Parathyroid adenoma (tissue), 2 donors: Measurements from ENCODE around the gene SOAT1.
"Not testable (repeated sequence)": the region's sequence is repeated elsewhere in the genome, so short reads cannot be mapped to it uniquely, and the experiment has no call there.

Experiments used
- H2AFZ ChIP-seq: fragments of 300-600 bp; sonication (generic); one replicate; pipeline ENCODE4 v1.7.0; 2017; ENCODE audit warnings: antibody characterized with exemption, mild to moderate bottlenecking
- H3K27ac ChIP-seq: fragments of 300-600 bp; sonication (generic); one replicate; pipeline ENCODE4 v1.7.0; 2017
- H3K27me3 ChIP-seq: fragments of 300-600 bp; sonication (generic); one replicate; pipeline ENCODE4 v1.7.0; 2017; ENCODE audit warnings: low read length; ENCODE audit not compliant: control insufficient read depth, insufficient read depth
- H3K36me3 ChIP-seq: fragments of 300-600 bp; sonication (generic); one replicate; pipeline ENCODE4 v1.7.0; 2017; ENCODE audit warnings: low read length; ENCODE audit not compliant: control insufficient read depth, insufficient read depth
- H3K4me1 ChIP-seq: fragments of 300-600 bp; sonication (generic); one replicate; pipeline ENCODE4 v1.7.0; 2017; ENCODE audit warnings: control low read depth
- H3K4me2 ChIP-seq: fragments of 300-600 bp; sonication (generic); one replicate; pipeline ENCODE4 v1.7.0; 2017; ENCODE audit warnings: low read length
- H3K4me3 ChIP-seq: fragments of 300-600 bp; sonication (generic); one replicate; pipeline ENCODE4 v1.7.0; 2017; ENCODE audit warnings: low read depth, low read length
- H3K79me2 ChIP-seq: fragments of 300-600 bp; sonication (generic); one replicate; pipeline ENCODE4 v1.7.0; 2017; ENCODE audit warnings: control low read depth
- H3K9ac ChIP-seq: fragments of 300-600 bp; sonication (generic); one replicate; pipeline ENCODE4 v1.7.0; 2017; ENCODE audit warnings: mild to moderate bottlenecking
- H3K9me3 ChIP-seq: fragments of 300-600 bp; sonication (generic); one replicate; pipeline ENCODE4 v1.7.0; 2017; ENCODE audit warnings: low read length; ENCODE audit not compliant: control insufficient read depth
- CTCF ChIP-seq: fragments of 300-600 bp; sonication (generic); IDR thresholded peaks from one replicate; pipeline ENCODE4 v1.7.0; 2017; ENCODE audit warnings: antibody characterized with exemption, mild to moderate bottlenecking
- donor health status: primary hyperparathyroidism.

Gene SOAT1

GRCh38 chr1:179376223-179376622 is 82.6 kb downstream of the SOAT1 start:
- Histone ChIP-seq H3K4me1 (no peaks in the 10 kb centered on the region), H3K27me3 (no peaks in the 10 kb centered on the region), H3K36me3 (no peaks in the 10 kb centered on the region), H3K79me2 (no peaks in the 10 kb centered on the region), H3K4me2 (no peak overlapping the region), H2AFZ (no peak overlapping the region), H3K4me3 (no peak overlapping the region), H3K9ac (no peak overlapping the region), H3K27ac (no peak overlapping the region), H3K9me3 (no peaks in the 10 kb centered on the region)
- no peak for TF ChIP-seq CTCF

GRCh38 chr1:179380299-179380698 is 86.7 kb downstream of the SOAT1 start:
- Histone ChIP-seq H3K36me3 (no peaks in the 10 kb centered on the region), H3K4me1 (no peaks in the 10 kb centered on the region), H3K9ac (no peak overlapping the region), H3K79me2 (no peaks in the 10 kb centered on the region), H3K9me3 (no peaks in the 10 kb centered on the region), H2AFZ (no peak overlapping the region), H3K27ac (no peak overlapping the region), H3K4me2 (no peak overlapping the region), H3K4me3 (no peak overlapping the region), H3K27me3 (no peaks in the 10 kb centered on the region)
- TF ChIP-seq CTCF: no peak

- Histone ChIP-seq H3K4me3 (no peak overlapping the region), H3K27me3 (no peaks in the 10 kb centered on the region), H3K36me3 (no peaks in the 10 kb centered on the region), H3K27ac (no peak overlapping the region), H3K9ac (no peak overlapping the region), H3K79me2 (no peaks in the 10 kb centered on the region), H2AFZ (no peak overlapping the region), H3K9me3 (no peaks in the 10 kb centered on the region), H3K4me2 (no peak overlapping the region), H3K4me1 (no peaks in the 10 kb centered on the region)
- no peak for TF ChIP-seq CTCF
Observed at GRCh38 chr1:179384027-179384426, 90.4 kb downstream of the SOAT1 start.

- no peak overlapping the region for H3K9ac ChIP-seq
- H3K36me3 ChIP-seq: no peaks in the 10 kb centered on the region
- H2AFZ ChIP-seq: no peak overlapping the region
- no peak overlapping the region for H3K27ac ChIP-seq
- no peaks in the 10 kb centered on the region for H3K79me2 ChIP-seq
- H3K4me1 ChIP-seq: no peaks in the 10 kb centered on the region
- no peak for TF ChIP-seq CTCF
- no peaks in the 10 kb centered on the region for H3K9me3 ChIP-seq
- H3K4me2 ChIP-seq: no peak overlapping the region
- no peak overlapping the region for H3K4me3 ChIP-seq
- H3K27me3 ChIP-seq: no peaks in the 10 kb centered on the region
Observed at GRCh38 chr1:179385510-179385909, 91.9 kb downstream of the SOAT1 start.

GRCh38 chr1:179393721-179394120 is 100.1 kb downstream of the SOAT1 start:
- no peak for TF ChIP-seq CTCF
- H3K27me3 ChIP-seq: no peaks in the 10 kb centered on the region
- no peak overlapping the region for H3K4me3 ChIP-seq
- H3K36me3 ChIP-seq: no peaks in the 10 kb centered on the region
- no peak overlapping the region for H3K27ac ChIP-seq
- H3K9me3 ChIP-seq: no peaks in the 10 kb centered on the region
- H3K79me2 ChIP-seq: no peaks in the 10 kb centered on the region
- H3K4me1 ChIP-seq: no peaks in the 10 kb centered on the region
- H2AFZ ChIP-seq: no peak overlapping the region
- no peak overlapping the region for H3K4me2 ChIP-seq
- H3K9ac ChIP-seq: no peak overlapping the region

- not testable (repeated sequence) for H3K4me2 ChIP-seq, H3K4me3 ChIP-seq, H3K27me3 ChIP-seq, H3K36me3 ChIP-seq, H3K9ac ChIP-seq, H3K4me1 ChIP-seq, H2AFZ ChIP-seq, H3K9me3 ChIP-seq, H3K79me2 ChIP-seq, H3K27ac ChIP-seq
Observed at GRCh38 chr1:179399399-179399798, 105.8 kb downstream of the SOAT1 start.
